ENCODE data around the gene FAXDC2.
A peak's percentile ranks its signal among the peaks of the same experiment; 100 is the strongest.

FAXDC2 gene

GRCh38 chr5:154849791-154850201 is 607 bp downstream of the FAXDC2 start:
- H3K4me3 ChIP-seq (ENCODE audit: low read depth, low read length), result peak overlapping the region; percentile 68

GRCh38 chr5:154849264-154849785 is 1.1 kb downstream of the FAXDC2 start:
- H3K4me3 ChIP-seq (ENCODE audit: low read depth, low read length), result peak overlapping the region; percentile 68
- TF ChIP-seq CTCF (IDR thresholded peaks at IDR 0.05; ENCODE audit: low read depth, low read length), result no peak

More at GRCh38 chr5:154849791-154850201, 607 bp downstream of the FAXDC2 start:
- TF ChIP-seq CTCF (IDR thresholded peaks at IDR 0.05; ENCODE audit: low read depth, low read length), result no peak

- no peak for TF ChIP-seq CTCF (IDR thresholded peaks at IDR 0.05; ENCODE audit: low read depth, low read length)
- H3K4me3 ChIP-seq (ENCODE audit: low read depth, low read length), result no peak overlapping the region
These were observed 5.6 kb downstream of the FAXDC2 start for GRCh38 chr5:154844809-154845208.

DNA sequence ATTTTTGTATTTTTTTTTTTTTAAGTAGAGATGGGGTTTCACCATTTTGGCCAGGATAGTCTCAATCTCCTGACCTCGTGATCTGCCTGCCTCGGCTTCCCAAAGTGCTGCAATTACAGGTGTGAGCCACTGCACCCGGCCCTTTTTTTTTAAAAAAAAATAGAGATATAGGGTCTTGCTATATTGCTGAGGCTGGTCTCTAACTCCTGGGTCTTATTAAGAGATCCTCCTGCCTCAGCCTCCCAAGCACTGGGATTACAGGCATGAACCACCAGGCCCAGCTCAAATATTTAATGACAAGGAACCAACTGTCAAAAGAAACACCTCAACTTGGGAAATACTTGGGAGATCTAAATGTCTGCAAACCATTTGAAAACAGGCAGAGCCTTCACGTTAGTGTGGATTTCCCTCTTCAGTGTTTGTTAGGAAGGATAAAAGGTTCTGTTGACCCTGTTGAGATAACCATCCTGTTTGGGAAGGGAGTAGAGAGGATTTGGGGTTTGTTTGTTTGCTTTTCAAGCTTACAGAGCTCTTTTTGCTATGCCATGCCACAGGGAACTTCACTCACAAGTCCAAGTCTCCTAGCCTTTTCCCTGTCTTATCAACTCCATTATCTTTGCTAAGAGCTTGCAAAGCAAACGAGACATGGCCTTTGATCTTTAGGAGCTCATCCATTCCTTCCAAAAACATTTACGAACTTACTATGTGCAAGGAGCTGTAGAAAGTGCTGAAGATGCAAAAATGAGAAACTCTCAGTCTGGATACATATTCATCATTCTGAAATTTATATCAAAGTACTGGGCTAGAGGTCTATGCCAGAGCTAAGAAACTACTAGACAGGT is 7.5 kb downstream of the FAXDC2 start:
- no peak for TF ChIP-seq CTCF (IDR thresholded peaks at IDR 0.05; ENCODE audit: low read depth, low read length)
- H3K4me3 ChIP-seq (ENCODE audit: low read depth, low read length), result no peak overlapping the region

GRCh38 chr5:154841273-154841661 is 9.1 kb downstream of the FAXDC2 start:
- H3K4me3 ChIP-seq (ENCODE audit: low read depth, low read length), result no peak overlapping the region

DNA sequence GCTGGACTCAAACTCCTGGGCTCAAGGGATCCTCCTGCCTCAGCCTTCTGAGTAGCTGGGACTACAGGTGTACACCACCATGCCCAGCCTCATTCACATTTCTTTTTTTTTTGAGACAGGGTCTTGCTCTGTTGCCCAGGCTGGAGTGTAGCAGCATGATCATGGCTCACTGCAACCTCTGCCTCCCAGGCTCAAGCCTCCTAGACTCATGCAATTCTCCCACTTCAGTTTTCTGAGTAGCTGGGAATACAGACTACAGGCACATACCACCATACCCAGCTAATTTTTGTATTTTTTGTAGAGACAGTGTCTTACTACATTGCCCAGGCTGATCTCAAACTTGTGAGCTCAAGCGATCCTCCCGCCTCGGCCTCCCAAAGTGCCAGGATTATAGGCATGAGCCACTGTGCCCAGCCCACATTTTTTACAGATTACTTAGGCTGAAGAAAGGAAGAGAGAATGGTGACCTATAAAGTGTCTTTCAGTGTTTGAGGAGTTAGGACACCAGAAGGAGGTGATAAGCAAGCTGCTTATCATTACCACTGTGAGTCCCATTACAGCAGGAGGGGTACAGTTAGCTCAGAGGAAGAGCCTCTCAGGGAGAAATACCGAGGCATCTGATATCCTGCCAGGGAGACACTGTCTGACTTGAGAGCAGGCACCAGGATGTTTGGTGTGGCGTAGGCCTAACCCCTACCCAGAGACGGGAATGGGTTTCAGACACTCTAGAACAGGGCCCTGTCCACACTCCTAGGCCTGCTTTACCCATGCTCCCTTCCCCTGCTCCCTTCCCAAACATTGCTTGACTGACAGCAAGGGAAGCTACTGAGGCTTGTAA is 9.7 kb downstream of the FAXDC2 start:
- TF ChIP-seq CTCF (IDR thresholded peaks at IDR 0.05; ENCODE audit: low read depth, low read length), result no peak
- H3K4me3 ChIP-seq (ENCODE audit: low read depth, low read length), result no peak overlapping the region

More at GRCh38 chr5:154841273-154841661, 9.1 kb downstream of the FAXDC2 start:
- no peak for TF ChIP-seq CTCF (IDR thresholded peaks at IDR 0.05; ENCODE audit: low read depth, low read length)
